Coronary artery (tissue), 2 donors: ENCODE measurements around the gene ANXA11.

Source experiments
- DNase-seq: peaks from one replicate; pipeline ENCODE4 v3.0.0-alpha.2; 2017; ENCODE audit warnings: low spot score
- H3K27ac ChIP-seq, 2 donors: fragments of 200-600 bp; sonication (generic); one replicate each; pipeline ENCODE4 v1.5.1; 2016 to 2019
- H3K4me3 ChIP-seq: fragments of 200-600 bp; sonication (generic); 2 replicates; pipeline ENCODE4 v1.5.1; 2016; ENCODE audit warnings: mild to moderate bottlenecking, moderate library complexity
- TF ChIP-seq, protein P1 (sequence below): fragments of 200-600 bp; sonication (generic); IDR thresholded peaks from one replicate; pipeline ENCODE4 v1.5.1; 2019; ENCODE audit warnings: antibody characterized with exemption

The ANXA11 gene

DNA sequence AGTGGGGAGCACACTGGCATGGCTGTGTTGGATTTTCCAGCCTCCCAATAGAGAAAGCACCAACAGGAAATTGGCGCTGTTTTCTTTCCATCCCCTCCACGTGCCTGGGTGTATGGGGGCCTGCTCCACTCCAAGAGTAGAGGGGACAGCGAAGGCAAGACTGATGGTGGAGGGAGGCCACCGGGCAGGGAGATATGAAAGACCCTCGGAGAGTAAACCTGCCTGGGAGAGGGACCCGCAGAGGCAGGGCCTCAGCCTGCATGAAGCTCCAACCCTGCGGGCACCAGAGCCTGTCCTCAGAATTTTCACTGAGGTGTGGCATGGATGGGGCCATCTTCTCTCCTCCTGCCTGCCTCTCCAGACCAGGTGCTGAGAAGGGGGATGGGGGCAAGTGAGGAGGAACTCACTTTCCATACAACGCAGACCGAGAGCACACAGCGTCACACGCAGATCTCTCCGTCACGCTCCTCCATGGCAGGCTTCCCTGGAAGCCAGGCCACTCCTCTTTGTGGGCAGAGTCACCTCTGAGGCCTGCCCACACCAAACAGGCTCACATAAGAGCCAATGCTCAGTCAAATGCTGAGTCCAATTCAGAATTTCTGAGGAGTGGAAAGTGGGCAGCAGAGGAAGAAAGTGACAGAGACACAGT is 18.8 kb downstream of the ANXA11 start:
- no peak for DNase-seq
- peak overlapping the region in 1 of 2 donors; percentile 42 for H3K27ac ChIP-seq
- TF ChIP-seq, protein P1, sequence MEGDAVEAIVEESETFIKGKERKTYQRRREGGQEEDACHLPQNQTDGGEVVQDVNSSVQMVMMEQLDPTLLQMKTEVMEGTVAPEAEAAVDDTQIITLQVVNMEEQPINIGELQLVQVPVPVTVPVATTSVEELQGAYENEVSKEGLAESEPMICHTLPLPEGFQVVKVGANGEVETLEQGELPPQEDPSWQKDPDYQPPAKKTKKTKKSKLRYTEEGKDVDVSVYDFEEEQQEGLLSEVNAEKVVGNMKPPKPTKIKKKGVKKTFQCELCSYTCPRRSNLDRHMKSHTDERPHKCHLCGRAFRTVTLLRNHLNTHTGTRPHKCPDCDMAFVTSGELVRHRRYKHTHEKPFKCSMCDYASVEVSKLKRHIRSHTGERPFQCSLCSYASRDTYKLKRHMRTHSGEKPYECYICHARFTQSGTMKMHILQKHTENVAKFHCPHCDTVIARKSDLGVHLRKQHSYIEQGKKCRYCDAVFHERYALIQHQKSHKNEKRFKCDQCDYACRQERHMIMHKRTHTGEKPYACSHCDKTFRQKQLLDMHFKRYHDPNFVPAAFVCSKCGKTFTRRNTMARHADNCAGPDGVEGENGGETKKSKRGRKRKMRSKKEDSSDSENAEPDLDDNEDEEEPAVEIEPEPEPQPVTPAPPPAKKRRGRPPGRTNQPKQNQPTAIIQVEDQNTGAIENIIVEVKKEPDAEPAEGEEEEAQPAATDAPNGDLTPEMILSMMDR: no peak
- peak overlapping the region; percentile 23 for H3K4me3 ChIP-seq

DNA sequence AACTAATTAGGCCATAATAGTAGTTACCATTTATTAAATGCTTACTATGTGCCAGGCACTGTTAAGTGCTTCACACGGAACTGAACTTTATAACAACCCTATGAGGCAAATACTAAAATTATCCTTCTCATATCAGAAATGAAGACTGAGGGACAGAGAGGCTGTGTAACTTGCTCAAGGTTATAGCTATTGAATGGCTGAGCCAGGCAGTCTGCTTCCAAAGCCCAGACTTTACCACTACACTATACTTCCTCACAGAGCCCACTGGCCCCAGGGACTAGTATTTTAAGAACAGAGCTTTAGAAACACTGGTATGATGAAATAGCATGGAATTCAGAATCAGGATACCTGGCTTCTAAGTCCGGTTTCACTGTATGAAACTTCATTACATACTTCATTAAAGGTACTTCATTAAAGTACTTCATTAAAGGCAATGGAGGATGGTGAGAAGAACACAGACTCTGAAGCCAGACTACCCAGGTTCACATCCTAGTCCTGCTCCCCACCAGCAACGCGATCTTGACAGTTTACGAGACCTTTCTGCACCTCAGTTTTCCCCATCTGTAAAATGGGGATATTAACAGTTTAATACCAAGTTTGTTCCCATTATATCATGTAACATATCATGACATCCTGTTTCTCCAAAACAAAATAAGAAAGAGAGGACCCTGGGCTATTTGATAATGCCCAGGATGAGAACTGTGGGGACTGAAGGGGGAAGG is 19.6 kb downstream of the ANXA11 start:
- TF ChIP-seq, protein P1: no peak
- no peak overlapping the region for H3K4me3 ChIP-seq
- peak overlapping the region in 1 of 2 donors; percentile 42 for H3K27ac ChIP-seq

DNA sequence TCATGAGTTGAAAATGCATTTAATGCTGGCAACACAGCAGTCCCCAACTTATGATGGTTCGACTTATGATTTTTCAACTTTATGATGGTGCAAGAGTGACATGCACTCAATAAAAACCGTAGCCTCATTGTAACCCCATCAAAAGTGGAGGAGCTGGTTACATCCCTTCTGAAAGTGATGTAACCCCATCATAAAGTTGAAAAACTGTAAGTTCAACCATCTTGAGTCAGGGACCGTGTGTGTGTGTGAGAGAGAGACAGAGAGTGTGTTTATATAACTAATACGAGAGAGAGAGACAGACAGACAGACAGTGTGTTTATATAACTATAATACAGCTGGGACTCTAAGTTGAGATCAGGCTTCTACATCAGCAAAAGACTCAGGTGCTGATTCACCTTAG is 21.0 kb downstream of the ANXA11 start:
- no peak for DNase-seq
- Histone ChIP-seq H3K27ac (no peak overlapping the region), H3K4me3 (no peak overlapping the region)
- TF ChIP-seq, protein P1: no peak

More for the DNA sequence above, 19.6 kb downstream of the ANXA11 start:
- DNase-seq: no peak

DNA sequence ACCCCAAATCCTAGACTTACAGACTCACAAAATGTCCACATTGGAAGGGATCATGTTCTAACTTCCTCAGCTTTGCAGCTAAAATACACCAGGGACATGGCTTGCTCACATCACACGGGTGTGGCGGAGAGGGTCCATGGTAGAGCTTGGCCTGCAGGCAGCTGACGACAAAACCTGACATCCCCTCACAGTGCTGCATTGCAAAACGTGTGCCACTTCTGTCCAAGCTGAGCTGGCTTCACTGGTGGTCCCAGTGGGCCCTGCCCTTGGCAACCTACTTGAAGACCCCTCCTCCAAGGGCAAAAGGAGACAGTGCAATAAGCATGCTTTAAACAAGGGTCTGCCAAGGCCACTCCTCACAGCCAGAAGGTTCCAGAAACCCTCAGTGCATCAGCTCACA is 21.9 kb downstream of the ANXA11 start:
- Histone ChIP-seq H3K4me3 (no peak overlapping the region), H3K27ac (no peak overlapping the region)
- no peak for DNase-seq
- TF ChIP-seq, protein P1: no peak

DNA sequence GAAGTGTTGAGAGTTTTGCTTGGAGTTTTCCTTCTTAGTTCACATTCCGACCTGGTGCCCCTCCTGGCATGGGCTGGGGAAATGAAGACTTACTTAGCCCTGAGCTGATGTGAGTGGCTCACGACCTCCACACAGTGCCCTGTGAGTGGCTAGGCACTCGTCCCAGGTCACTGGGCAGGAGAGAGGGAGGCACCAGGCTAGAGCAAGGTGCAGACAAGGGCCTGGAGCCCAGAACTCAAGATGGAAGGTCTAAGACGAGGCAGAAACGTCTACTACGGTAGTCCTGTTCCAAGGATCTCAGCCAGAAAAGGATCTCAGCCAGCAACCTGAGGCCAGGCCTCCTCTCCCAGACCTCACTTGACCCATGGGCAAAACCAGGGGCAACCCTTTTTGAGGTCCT is 22.4 kb downstream of the ANXA11 start:
- Histone ChIP-seq H3K4me3 (no peak overlapping the region), H3K27ac (no peak overlapping the region)
- no peak for DNase-seq
- TF ChIP-seq, protein P1: no peak

DNA sequence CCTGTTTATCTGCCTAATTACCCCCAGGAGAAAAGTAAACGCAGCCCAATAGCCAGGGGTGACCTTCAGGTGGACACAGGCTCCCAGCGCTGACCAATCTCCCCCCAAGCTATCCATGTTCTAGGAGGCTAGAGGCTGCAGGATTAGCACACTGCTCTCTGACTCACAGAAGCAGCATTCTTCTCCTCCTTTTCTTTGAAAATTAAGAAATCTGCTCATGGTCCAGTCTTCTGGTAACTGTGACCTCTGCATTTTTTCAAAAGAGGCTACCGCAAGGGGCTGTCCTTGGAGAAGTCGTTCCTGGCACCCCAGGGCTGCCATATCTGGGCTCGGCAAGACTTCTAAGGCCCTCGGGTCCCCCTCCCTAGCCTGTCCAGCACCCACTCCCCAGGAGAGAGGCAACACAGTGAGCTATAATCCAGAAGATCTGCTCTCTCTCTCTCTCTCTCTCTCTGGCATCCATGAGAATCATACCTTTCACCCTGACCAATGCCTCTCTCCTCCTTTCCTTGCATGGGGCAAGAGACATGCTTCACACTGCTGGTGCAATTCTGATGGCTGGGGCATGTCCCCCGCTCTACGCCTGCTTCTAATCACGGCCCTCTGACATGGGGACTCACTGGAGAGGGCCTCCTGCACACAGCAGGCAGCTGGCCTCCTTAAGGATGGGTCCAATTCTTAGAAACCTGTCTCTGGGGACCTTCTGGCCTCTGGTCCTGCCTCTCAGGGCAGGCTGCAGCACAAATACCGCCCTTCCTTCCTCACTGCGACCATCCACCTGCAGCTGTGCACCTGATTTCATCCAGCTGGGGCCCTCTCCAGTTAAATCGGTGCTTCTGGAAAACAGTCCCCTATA is 27.3 kb downstream of the ANXA11 start:
- TF ChIP-seq, protein P1: no peak
- no peak overlapping the region for H3K4me3 ChIP-seq
- no peak for DNase-seq
- peak overlapping the region in 1 of 2 donors; percentile 43 for H3K27ac ChIP-seq
